HFF-Myc (cell line): Measurements from ENCODE around the gene TPMT.

Experiments
- DNase-seq: peaks from one replicate; pipeline ENCODE4 v3.0.0-alpha.2; 2011; ENCODE audit warnings: low read depth; ENCODE audit errors: extremely low read depth
- H3K4me3 ChIP-seq: replicated peaks from 2 replicates; pipeline ENCODE4 v1.5.1; 2011; ENCODE audit warnings: low read depth, mild to moderate bottlenecking, control low read depth, low read length
- CTCF ChIP-seq: IDR thresholded peaks from 2 replicates; pipeline ENCODE4 v1.5.1; 2012; ENCODE audit warnings: mild to moderate bottlenecking, low read depth, low read length, control low read depth; ENCODE audit errors: missing control alignments

Gene TPMT

GRCh38 chr6:18154507-18155149 lies at the start of gene TPMT:
TPMT (minus strand) TSS chr6:18155077; CDS start chr6:18149127, 5,950 bp downstream.
- TF ChIP-seq CTCF, result no peak
- peak within 1 kb of the TSS; percentile 88 for H3K4me3 ChIP-seq
- no peak for DNase-seq

- no peak overlapping the region for H3K4me3 ChIP-seq
- no peak for TF ChIP-seq CTCF
- DNase-seq, result no peak
These were observed 48.9 kb upstream of the TPMT start for GRCh38 chr6:18203786-18204185.

GRCh38 chr6:18192026-18192425 lies 37.1 kb upstream of the TPMT start:
- H3K4me3 ChIP-seq, result no peak overlapping the region
- no peak for TF ChIP-seq CTCF

GRCh38 chr6:18189196-18189595 lies 34.3 kb upstream of the TPMT start:
- no peak overlapping the region for H3K4me3 ChIP-seq
- no peak for TF ChIP-seq CTCF
- DNase-seq, result no peak

More at GRCh38 chr6:18192026-18192425, 37.1 kb upstream of the TPMT start:
- no peak for DNase-seq

GRCh38 chr6:18187701-18188100 lies 32.8 kb upstream of the TPMT start:
- DNase-seq, result no peak
- no peak overlapping the region for H3K4me3 ChIP-seq
- TF ChIP-seq CTCF, result no peak

- DNase-seq, result no peak
- TF ChIP-seq CTCF, result no peak
- H3K4me3 ChIP-seq, result no peak overlapping the region
These were observed 31.8 kb upstream of the TPMT start for GRCh38 chr6:18186540-18187250.

GRCh38 chr6:18186033-18186432 lies 31.2 kb upstream of the TPMT start:
- H3K4me3 ChIP-seq, result no peak overlapping the region
- DNase-seq, result no peak
- no peak for TF ChIP-seq CTCF
